Liver (tissue), 9 donors: ENCODE measurements around the gene PRRC2A. TPM values are rescaled to one million over a fixed set of nuclear protein-coding genes. Genes with fewer than 3 reads are reported as not detected.

ENCODE experiments used
- DNase-seq: peaks from one replicate; pipeline ENCODE4 v3.0.0-alpha.2; 2017; ENCODE audit warnings: low spot score
- H3K27ac ChIP-seq, 2 donors: one replicate each; pipeline ENCODE4 v1.7.0; 2013; ENCODE audit warnings: inconsistent platforms in 2 of 2, low read length in 2 of 2, control low read depth in 1 of 2, low read depth in 1 of 2, mild to moderate bottlenecking in 1 of 2
- H3K27me3 ChIP-seq, 4 donors: one replicate each; pipeline versions ENCODE4 v1.6.1 to v1.7.0; 2013; ENCODE audit warnings: low read length in 3 of 4, inconsistent platforms in 1 of 4, mild to moderate bottlenecking in 1 of 4, moderate library complexity in 1 of 4; ENCODE audit not compliant: control insufficient read depth in 4 of 4, insufficient read depth in 4 of 4
- H3K36me3 ChIP-seq, 4 donors: one replicate each; pipeline versions ENCODE4 v1.6.1 to v1.7.0; 2013; ENCODE audit warnings: low read length in 3 of 4, mild to moderate bottlenecking in 3 of 4, low read depth in 1 of 4, moderate library complexity in 1 of 4; ENCODE audit not compliant: control insufficient read depth in 4 of 4, insufficient read depth in 3 of 4
- H3K4me1 ChIP-seq, 4 donors: one replicate each; pipeline versions ENCODE4 v1.6.1 to v1.7.0; 2013; ENCODE audit warnings: low read length in 3 of 4, mild to moderate bottlenecking in 3 of 4, moderate library complexity in 1 of 4; ENCODE audit not compliant: control insufficient read depth in 4 of 4, insufficient read depth in 4 of 4
- H3K4me3 ChIP-seq, 3 donors: one replicate each; pipeline versions ENCODE4 v1.6.1 to v1.7.0; 2013; ENCODE audit warnings: low read length in 3 of 3, control low read depth in 1 of 3, low read depth in 1 of 3, mild to moderate bottlenecking in 1 of 3
- H3K9ac ChIP-seq, 2 donors: one replicate each; pipeline ENCODE4 v1.7.0; 2013; ENCODE audit warnings: low read length in 2 of 2, mild to moderate bottlenecking in 2 of 2, moderate library complexity in 2 of 2, control low read depth in 1 of 2, low read depth in 1 of 2
- H3K9me3 ChIP-seq, 4 donors: one replicate each; pipeline versions ENCODE4 v1.6.1 to v1.7.0; 2013; ENCODE audit warnings: low read length in 3 of 4; ENCODE audit not compliant: control insufficient read depth in 4 of 4
- ATF3 ChIP-seq: IDR thresholded peaks from 2 replicates; pipeline ENCODE4 v1.6.1; 2016; ENCODE audit warnings: antibody characterized with exemption
- FOXA2 ChIP-seq: IDR thresholded peaks from 2 replicates; pipeline ENCODE4 v1.6.1; 2016; ENCODE audit warnings: antibody characterized with exemption
- GABPA ChIP-seq, 2 donors: IDR thresholded peaks in 1 of 2; conservative IDR thresholded peaks in 1 of 2; 2 replicates each; pipeline ENCODE4 v1.6.1; 2016; ENCODE audit warnings: antibody characterized with exemption in 2 of 2, mild to moderate bottlenecking in 1 of 2, moderate library complexity in 1 of 2
- HNF4A ChIP-seq, 2 donors: conservative IDR thresholded peaks; 2 replicates each; pipeline ENCODE4 v1.6.1; 2016; ENCODE audit warnings: antibody characterized with exemption in 2 of 2, mild to moderate bottlenecking in 2 of 2
- HNF4G ChIP-seq: IDR thresholded peaks from 2 replicates; pipeline ENCODE4 v1.6.1; 2016; ENCODE audit warnings: antibody characterized with exemption
- JUND ChIP-seq, 2 donors: IDR thresholded peaks; 2 replicates each; pipeline ENCODE4 v1.6.1; 2016; ENCODE audit warnings: antibody characterized with exemption in 2 of 2
- NR2F2 ChIP-seq: IDR thresholded peaks from 2 replicates; pipeline ENCODE4 v1.6.1; 2016; ENCODE audit warnings: antibody characterized with exemption
- SP1 ChIP-seq: IDR thresholded peaks from 2 replicates; pipeline ENCODE4 v1.6.1; 2018; ENCODE audit warnings: antibody characterized with exemption, mild to moderate bottlenecking
- TAF1 ChIP-seq: conservative IDR thresholded peaks from 2 replicates; pipeline ENCODE4 v1.6.1; 2016; ENCODE audit warnings: antibody characterized with exemption, mild to moderate bottlenecking
- YY1 ChIP-seq: IDR thresholded peaks from 2 replicates; pipeline ENCODE4 v1.6.1; 2016; ENCODE audit warnings: antibody characterized with exemption, mild to moderate bottlenecking
- WGBS: extraction: QIAGEN DNeasy Blood & Tissue Kit; methylation state at CpG from one replicate; pipeline ENCODE4 v1.1.7; 2013; 5-methylcytosine and 5-hydroxymethylcytosine counted together
- polyA plus RNA-seq, 2 donors: library from polyadenylated mRNA; stranded (reverse) in 1 of 2; unstranded in 1 of 2; fragments of 200-250 nt in 1 of 2; fragments of >200 nt in 1 of 2; fragmentation: Nextera tagmentation in 1 of 2; extraction: Ambion mirVana in 1 of 2; gene quantifications; one replicate each; pipeline versions ENCODE4 v1.2.1 to v1.2.3, GENCODE V29; 2013 to 2015
- total RNA-seq, 2 donors: library from RNA; depleted of rRNA; stranded (reverse); fragments of >200 nt; gene quantifications; one replicate each; pipeline ENCODE4 v1.2.3, GENCODE V29; 2014
- TF ChIP-seq, protein P1 (sequence below): IDR thresholded peaks from 2 replicates; pipeline ENCODE4 v1.6.1; 2016; ENCODE audit warnings: antibody characterized with exemption, mild to moderate bottlenecking
- TF ChIP-seq, protein P2 (sequence below): IDR thresholded peaks from 2 replicates; pipeline ENCODE4 v1.6.1; 2016; ENCODE audit warnings: antibody characterized with exemption
- donor health status: healthy.
- donor health status: healthy.
- donor health status: healthy.
- donor health status: healthy.
- donor health status: healthy.

The PRRC2A gene
- total and polyA plus RNA-seq, 4 donors, result 21.9 to 39.3 (median 29.5) TPM

- TF ChIP-seq, protein P1, sequence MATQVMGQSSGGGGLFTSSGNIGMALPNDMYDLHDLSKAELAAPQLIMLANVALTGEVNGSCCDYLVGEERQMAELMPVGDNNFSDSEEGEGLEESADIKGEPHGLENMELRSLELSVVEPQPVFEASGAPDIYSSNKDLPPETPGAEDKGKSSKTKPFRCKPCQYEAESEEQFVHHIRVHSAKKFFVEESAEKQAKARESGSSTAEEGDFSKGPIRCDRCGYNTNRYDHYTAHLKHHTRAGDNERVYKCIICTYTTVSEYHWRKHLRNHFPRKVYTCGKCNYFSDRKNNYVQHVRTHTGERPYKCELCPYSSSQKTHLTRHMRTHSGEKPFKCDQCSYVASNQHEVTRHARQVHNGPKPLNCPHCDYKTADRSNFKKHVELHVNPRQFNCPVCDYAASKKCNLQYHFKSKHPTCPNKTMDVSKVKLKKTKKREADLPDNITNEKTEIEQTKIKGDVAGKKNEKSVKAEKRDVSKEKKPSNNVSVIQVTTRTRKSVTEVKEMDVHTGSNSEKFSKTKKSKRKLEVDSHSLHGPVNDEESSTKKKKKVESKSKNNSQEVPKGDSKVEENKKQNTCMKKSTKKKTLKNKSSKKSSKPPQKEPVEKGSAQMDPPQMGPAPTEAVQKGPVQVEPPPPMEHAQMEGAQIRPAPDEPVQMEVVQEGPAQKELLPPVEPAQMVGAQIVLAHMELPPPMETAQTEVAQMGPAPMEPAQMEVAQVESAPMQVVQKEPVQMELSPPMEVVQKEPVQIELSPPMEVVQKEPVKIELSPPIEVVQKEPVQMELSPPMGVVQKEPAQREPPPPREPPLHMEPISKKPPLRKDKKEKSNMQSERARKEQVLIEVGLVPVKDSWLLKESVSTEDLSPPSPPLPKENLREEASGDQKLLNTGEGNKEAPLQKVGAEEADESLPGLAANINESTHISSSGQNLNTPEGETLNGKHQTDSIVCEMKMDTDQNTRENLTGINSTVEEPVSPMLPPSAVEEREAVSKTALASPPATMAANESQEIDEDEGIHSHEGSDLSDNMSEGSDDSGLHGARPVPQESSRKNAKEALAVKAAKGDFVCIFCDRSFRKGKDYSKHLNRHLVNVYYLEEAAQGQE, result peak; percentile 88
- TF ChIP-seq TAF1 (peak; percentile 98), HNF4A (conservative IDR thresholded peaks at IDR 0.05) (peak; percentile 83 to 85), SP1 (peak; percentile 86), HNF4G (peak; percentile 80), GABPA (IDR thresholded peaks at IDR 0.05 in 1 of 2, conservative IDR thresholded peaks at IDR 0.05 in 1 of 2) (peak; percentile 64 to 89)
Observed at GRCh38 chr6:31655349-31656237, 35.1 kb downstream of the PRRC2A start, which contains the start of gene APOM (continued).

DNA sequence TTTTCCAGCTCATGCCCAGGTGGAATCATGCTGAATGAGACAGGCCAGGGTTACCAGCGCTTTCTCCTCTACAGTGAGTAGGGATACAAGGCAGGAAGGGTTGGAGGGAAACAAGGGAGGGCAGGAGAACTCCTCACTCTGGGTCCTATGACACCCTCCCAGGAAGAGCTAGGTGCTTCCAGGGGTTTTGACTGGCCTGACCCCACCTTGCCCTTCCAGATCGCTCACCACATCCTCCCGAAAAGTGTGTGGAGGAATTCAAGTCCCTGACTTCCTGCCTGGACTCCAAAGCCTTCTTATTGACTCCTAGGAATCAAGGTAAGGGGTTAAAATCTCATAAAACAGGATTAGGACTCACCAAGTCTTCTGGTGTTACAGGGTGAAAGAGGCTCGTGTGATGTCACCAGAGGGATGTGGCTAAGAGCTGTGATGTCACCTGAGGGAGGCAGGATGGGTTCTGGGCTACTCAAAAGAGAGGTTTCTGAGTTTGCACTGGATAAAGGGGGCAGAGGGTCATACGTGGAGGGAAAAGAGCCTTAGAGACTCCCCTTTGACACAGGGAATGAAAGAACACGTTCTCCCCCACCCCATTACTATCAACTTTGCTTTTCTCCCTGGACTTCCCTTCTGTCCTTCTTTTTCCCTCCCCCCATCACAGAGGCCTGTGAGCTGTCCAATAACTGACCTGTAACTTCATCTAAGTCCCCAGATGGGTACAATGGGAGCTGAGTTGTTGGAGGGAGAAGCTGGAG lies 37.1 kb downstream of the PRRC2A start:
- H3K27me3 ChIP-seq, result no peaks in the 10 kb centered on the region
- no peak for DNase-seq
- 74% methylated on average over 6 of the region's 6 CpGs for WGBS
- H3K27ac ChIP-seq, result peak overlapping the region in 1 of 2 donors; percentile 45
- peaks cover 0 to 7% (median 5%) of the 10 kb centered on the region in 4 donors for H3K36me3 ChIP-seq
- no peak overlapping the region for H3K9ac ChIP-seq
- TF ChIP-seq NR2F2, result no peak
- no peak for TF ChIP-seq JUND (IDR thresholded peaks at IDR 0.05)
- no peak overlapping the region for H3K4me3 ChIP-seq
- peaks cover 16 to 84% (median 64%) of the 10 kb centered on the region in 4 donors for H3K4me1 ChIP-seq
- H3K9me3 ChIP-seq, result no peaks in the 10 kb centered on the region

GRCh38 chr6:31658158-31658688 lies 37.7 kb downstream of the PRRC2A start:
- no peak overlapping the region for H3K4me3 ChIP-seq
- no peaks in the 10 kb centered on the region for H3K9me3 ChIP-seq
- no peak for DNase-seq
- peaks cover 0 to 7% (median 6%) of the 10 kb centered on the region in 4 donors for H3K36me3 ChIP-seq
- 84% methylated on average over 4 of the region's 4 CpGs for WGBS
- no peaks in the 10 kb centered on the region for H3K27me3 ChIP-seq
- no peak overlapping the region for H3K27ac ChIP-seq
- H3K4me1 ChIP-seq, result peaks cover 16 to 84% (median 68%) of the 10 kb centered on the region in 4 donors
- TF ChIP-seq HNF4A (conservative IDR thresholded peaks at IDR 0.05) (no peak), TAF1 (no peak), GABPA (IDR thresholded peaks at IDR 0.05 in 1 of 2, conservative IDR thresholded peaks at IDR 0.05 in 1 of 2) (no peak), ATF3 (no peak), YY1 (no peak), FOXA2 (no peak)
- TF ChIP-seq, protein P2, sequence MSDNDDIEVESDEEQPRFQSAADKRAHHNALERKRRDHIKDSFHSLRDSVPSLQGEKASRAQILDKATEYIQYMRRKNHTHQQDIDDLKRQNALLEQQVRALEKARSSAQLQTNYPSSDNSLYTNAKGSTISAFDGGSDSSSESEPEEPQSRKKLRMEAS, result no peak
- no peak overlapping the region for H3K9ac ChIP-seq
